IMR-90 (cell line): ENCODE measurements around the gene MAPKAPK2. TPM values are rescaled to one million over a fixed set of nuclear protein-coding genes. Genes with fewer than 3 reads are reported as not detected.

ENCODE experiments used
- ATAC-seq: fragments of 200-7000 bp; cut with Tn5 transposase; 2 replicates; pipeline ENCODE4 v1.9.1; 2020; ENCODE audit warnings: low read depth, mild to moderate bottlenecking, moderate library complexity
- BruUV-seq: library from RNA; stranded (reverse); fragments of 400-500 nt; replicated peaks from 2 replicates; lab custom pipeline; 2021; lab: Mats Ljungman, UMichigan
- CTCF ChIA-PET: fragments of 300-600 bp; formaldehyde crosslinking; extraction: SDS; loops from one replicate; lab custom pipeline; 2021; ENCODE audit warnings: antibody characterized with exemption; lab: Yijun Ruan, JAX
- POLR2A ChIA-PET: fragments of 300-600 bp; sonication (Branson Sonifier 250); formaldehyde crosslinking; loops from one replicate; lab custom pipeline; 2022; ENCODE audit warnings: antibody characterized with exemption; ENCODE audit not compliant: unreplicated experiment; lab: Charles Lee
- DNase-seq: peaks from one replicate; pipeline ENCODE4 v3.0.0; 2013
- H2AFZ ChIP-seq: replicated peaks from 2 replicates; pipeline ENCODE3; 2013; ENCODE audit warnings: low read length, mild to moderate bottlenecking; ENCODE audit not compliant: poor library complexity
- H2AK5ac ChIP-seq: 2 replicates; pipeline ENCODE4 v1.6.1; 2013; ENCODE audit warnings: low read depth, low read length, inconsistent platforms
- H2AK9ac ChIP-seq: replicated peaks from 2 replicates; pipeline ENCODE3; 2013; ENCODE audit warnings: mild to moderate bottlenecking, low read depth, low read length, moderate library complexity; ENCODE audit not compliant: poor library complexity
- H2BK120ac ChIP-seq: 2 replicates; pipeline ENCODE4 v1.6.1; 2013; ENCODE audit warnings: low read depth, low read length, inconsistent platforms
- H2BK15ac ChIP-seq: 3 replicates; pipeline ENCODE4 v1.6.1; 2013; ENCODE audit warnings: low read depth, low read length, inconsistent platforms
- H2BK20ac ChIP-seq: 2 replicates; pipeline ENCODE4 v1.6.1; 2013; ENCODE audit warnings: low read depth, mild to moderate bottlenecking, inconsistent platforms, low read length, moderate library complexity
- H2BK5ac ChIP-seq: 2 replicates; pipeline ENCODE4 v1.6.1; 2013; ENCODE audit warnings: mild to moderate bottlenecking, low read depth, low read length, inconsistent platforms; ENCODE audit not compliant: poor library complexity, severe bottlenecking
- H3K14ac ChIP-seq: replicated peaks from 2 replicates; pipeline ENCODE4 v1.6.1; 2013; ENCODE audit warnings: low read depth, low read length, inconsistent platforms
- H3K18ac ChIP-seq: 2 replicates; pipeline ENCODE4 v1.6.1; 2013; ENCODE audit warnings: low read depth, low read length, control low read depth
- H3K23ac ChIP-seq: 2 replicates; pipeline ENCODE4 v1.6.1; 2013; ENCODE audit warnings: low read depth, low read length, inconsistent platforms
- H3K27ac ChIP-seq: 2 replicates; pipeline ENCODE4 v1.5.1; 2013; ENCODE audit warnings: mild to moderate bottlenecking, control low read depth, low read length; ENCODE audit not compliant: insufficient read depth
- H3K27me3 ChIP-seq: 2 replicates; pipeline ENCODE4 v1.6.1; 2013; ENCODE audit warnings: low read length; ENCODE audit not compliant: control insufficient read depth, insufficient read depth
- H3K36me3 ChIP-seq: 2 replicates; pipeline ENCODE4 v1.6.1; 2013; ENCODE audit warnings: low read length, mixed read lengths; ENCODE audit not compliant: control insufficient read depth, insufficient read depth
- H3K4ac ChIP-seq: 2 replicates; pipeline ENCODE4 v1.6.1; 2013; ENCODE audit warnings: low read depth, low read length, inconsistent platforms
- H3K4me1 ChIP-seq: 2 replicates; pipeline ENCODE4 v1.6.1; 2013; ENCODE audit warnings: low read length, mixed read lengths; ENCODE audit not compliant: control insufficient read depth, insufficient read depth
- H3K4me2 ChIP-seq: 2 replicates; pipeline ENCODE4 v1.6.1; 2013; ENCODE audit warnings: low read depth, mild to moderate bottlenecking, control low read depth, low read length, moderate library complexity
- H3K4me3 ChIP-seq: 2 replicates; pipeline ENCODE4 v1.5.1; 2013; ENCODE audit warnings: low read depth, mild to moderate bottlenecking, control low read depth, low read length, moderate library complexity; ENCODE audit not compliant: insufficient read depth
- H3K56ac ChIP-seq: 2 replicates; pipeline ENCODE4 v1.6.1; 2013; ENCODE audit warnings: low read length, inconsistent platforms; ENCODE audit not compliant: insufficient read depth; ENCODE audit errors: extremely low read depth
- H3K79me1 ChIP-seq, 2 experiments: 2 replicates each; pipeline ENCODE4 v1.6.1; 2013; ENCODE audit warnings: low read length in 2 of 2, inconsistent platforms in 1 of 2, low read depth in 1 of 2
- H3K9ac ChIP-seq: 2 replicates; pipeline ENCODE4 v1.6.1; 2013; ENCODE audit warnings: low read depth, low read length, control low read depth
- H3K9me1 ChIP-seq: 2 replicates; pipeline ENCODE4 v1.6.1; 2013; ENCODE audit warnings: low read length, inconsistent platforms; ENCODE audit not compliant: insufficient read depth
- H3K9me3 ChIP-seq: 2 replicates; pipeline ENCODE4 v1.6.1; 2013; ENCODE audit warnings: low read length; ENCODE audit not compliant: control insufficient read depth, insufficient read depth
- H4K20me1 ChIP-seq: 2 replicates; pipeline ENCODE4 v1.6.1; 2013; ENCODE audit warnings: low read length, inconsistent platforms; ENCODE audit not compliant: insufficient read depth
- H4K5ac ChIP-seq: 2 replicates; pipeline ENCODE4 v1.6.1; 2013; ENCODE audit warnings: mild to moderate bottlenecking, low read depth, low read length, control low read depth
- H4K8ac ChIP-seq, 2 experiments: 2 replicates each; pipeline ENCODE4 v1.6.1; 2013; ENCODE audit warnings: low read depth in 2 of 2, low read length in 2 of 2, control low read depth in 1 of 2, inconsistent platforms in 1 of 2
- H4K91ac ChIP-seq: 2 replicates; pipeline ENCODE4 v1.6.1; 2013; ENCODE audit warnings: low read depth, low read length, inconsistent platforms; ENCODE audit not compliant: insufficient read depth
- MXI1 ChIP-seq: IDR thresholded peaks from 2 replicates; pipeline ENCODE4 v1.6.1; 2012; ENCODE audit warnings: low read depth, mild to moderate bottlenecking, low read length, moderate library complexity, borderline replicate concordance
- NFE2L2 ChIP-seq: fragments of 150-350 bp; IDR thresholded peaks from 2 replicates; pipeline ENCODE4 v1.6.1; 2016; ENCODE audit warnings: low read depth, mild to moderate bottlenecking, low read length
- RFX5 ChIP-seq: IDR thresholded peaks from 2 replicates; pipeline ENCODE4 v1.8.0; 2012; ENCODE audit warnings: low read depth, mild to moderate bottlenecking, low read length, moderate library complexity
- WGBS, 2 experiments: methylation state at CpG; one replicate each; pipeline versions ENCODE4 v1.1.5 to v1.1.7; 2013; ENCODE audit warnings: missing lambda C conversion rate in 2 of 2; ENCODE audit not compliant: insufficient read length in 1 of 2; ENCODE audit errors: extremely low coverage in 2 of 2; 5-methylcytosine and 5-hydroxymethylcytosine counted together
- dilution Hi-C: fragments of 300-500 bp; cut with HindIII; formaldehyde crosslinking; loops from one replicate; pipeline ENCODE4 v1.14.3; 2018; ENCODE audit warnings: low sequenced_read_pairs; ENCODE audit not compliant: unreplicated experiment
- in situ Hi-C: fragments of 300-500 bp; cut with MboI; formaldehyde crosslinking; loops from 3 replicates; pipeline ENCODE4 v1.14.3; 2019; ENCODE audit warnings: low sequenced_read_pairs, inconsistent platforms, mixed read lengths
- intact Hi-C: fragments of 100-400 bp; cut with micrococcal nuclease; formaldehyde crosslinking; loops from 2 replicates; pipeline ENCODE4 v1.10.0; 2022
- polyA plus RNA-seq, 3 experiments: library from polyadenylated mRNA; depleted of rRNA; stranded (reverse); fragments of >200 nt; gene quantifications; 2 replicates each; pipeline ENCODE4 v1.2.3, GENCODE V29; 2012; ENCODE audit warnings: low replicate concordance in 1 of 3
- total RNA-seq: library from RNA; depleted of rRNA; stranded (reverse); fragments of >200 nt; gene quantifications from 2 replicates; pipeline ENCODE4 v1.2.3, GENCODE V29; 2012

Gene MAPKAPK2
- total and polyA plus RNA-seq, 2 of the 4 experiments (the other 2 are of a cell fraction): 56.5 to 66.4 TPM

DNA sequence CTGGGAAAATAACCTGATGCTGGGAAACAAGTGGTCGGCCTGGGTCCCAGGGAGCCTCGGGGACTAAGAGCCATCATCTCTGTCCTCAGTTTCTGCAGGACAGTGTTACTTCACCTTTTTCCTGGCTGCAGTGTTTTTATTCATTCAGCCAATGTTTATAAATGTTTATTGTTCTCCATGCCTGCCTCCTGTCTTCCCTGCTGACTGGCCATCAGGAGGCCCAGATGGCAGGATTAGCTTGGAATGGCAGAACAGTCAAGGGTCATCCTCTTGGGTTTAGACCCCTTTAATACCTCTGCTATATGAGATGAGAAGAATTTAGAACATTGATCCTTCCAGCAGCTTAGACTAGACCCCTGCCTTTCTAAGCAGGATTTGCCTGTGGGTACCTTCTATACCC lies 13.3 kb downstream of the MAPKAPK2 start:
- H2AFZ ChIP-seq: no peak overlapping the region
- ChIA-PET CTCF (no interaction called here), POLR2A (no interaction called here)
- no peak overlapping the region for H3K4ac ChIP-seq
- in situ Hi-C loops (no loop called here), dilution Hi-C loops (no loop called here), intact Hi-C loops (no loop called here)
- H3K14ac ChIP-seq: no peak overlapping the region
- no peak overlapping the region for H2BK20ac ChIP-seq
- H3K23ac ChIP-seq: no peak overlapping the region
- no CpG with 5 or more reads among the region's 2 CpGs for WGBS, 2 experiments
- H2AK5ac ChIP-seq: no peak overlapping the region
- no peak overlapping the region for H3K27ac ChIP-seq
- H2AK9ac ChIP-seq: no peak overlapping the region
- no peak overlapping the region for H4K8ac ChIP-seq
- ATAC-seq (no peak), DNase-seq (no peak)
- no peak overlapping the region for H4K5ac ChIP-seq
- no peak overlapping the region for H4K91ac ChIP-seq
- H2BK15ac ChIP-seq: no peak overlapping the region
- H3K9me1 ChIP-seq: peaks cover 81% of the 10 kb centered on the region
- H3K4me3 ChIP-seq: no peak overlapping the region
- H2BK120ac ChIP-seq: no peak overlapping the region
- H3K4me2 ChIP-seq: no peak overlapping the region
- H3K56ac ChIP-seq: no peak overlapping the region
- TF ChIP-seq MXI1 (no peak), NFE2L2 (no peak), RFX5 (no peak)
- no peak overlapping the region for H3K18ac ChIP-seq
- BruUV-seq: no TSS peak
- H2BK5ac ChIP-seq: no peak overlapping the region
- H3K4me1 ChIP-seq: peaks cover 39% of the 10 kb centered on the region
- H3K27me3 ChIP-seq: no peaks in the 10 kb centered on the region
- no peak overlapping the region for H3K9ac ChIP-seq
- peaks cover 8% of the 10 kb centered on the region for H3K36me3 ChIP-seq
- no peaks in the 10 kb centered on the region for H3K9me3 ChIP-seq
- H3K79me1 ChIP-seq: peaks cover 24 to 100% of the 10 kb centered on the region in 2 experiments
- peaks cover 100% of the 10 kb centered on the region for H4K20me1 ChIP-seq
